ENCODE data around the gene TPD52L1.

TPD52L1 gene

GRCh38 chr6:125277838-125278237, 124.3 kb downstream of the TPD52L1 start:
- TF ChIP-seq CTCF (IDR thresholded peaks at IDR 0.05), result no peak

GRCh38 chr6:125279961-125280360, 126.4 kb downstream of the TPD52L1 start:
- no peak for TF ChIP-seq CTCF (IDR thresholded peaks at IDR 0.05)

GRCh38 chr6:125285353-125285752, 131.8 kb downstream of the TPD52L1 start:
- no peak for TF ChIP-seq CTCF (IDR thresholded peaks at IDR 0.05)

- no peak for TF ChIP-seq CTCF (IDR thresholded peaks at IDR 0.05)
Observed at GRCh38 chr6:125285936-125286335, 132.4 kb downstream of the TPD52L1 start.

GRCh38 chr6:125287718-125288117, 134.1 kb downstream of the TPD52L1 start:
- no peak for TF ChIP-seq CTCF (IDR thresholded peaks at IDR 0.05)

- no peak for TF ChIP-seq CTCF (IDR thresholded peaks at IDR 0.05)
Observed at GRCh38 chr6:125293587-125293986, 140.0 kb downstream of the TPD52L1 start.

GRCh38 chr6:125294036-125294435, 140.5 kb downstream of the TPD52L1 start:
- no peak for TF ChIP-seq CTCF (IDR thresholded peaks at IDR 0.05)

GRCh38 chr6:125294925-125295324, 141.4 kb downstream of the TPD52L1 start:
- TF ChIP-seq CTCF (IDR thresholded peaks at IDR 0.05), result no peak
